ENCODE results near the gene AKAP9. TPM values are rescaled to one million over a fixed set of nuclear protein-coding genes. Genes with fewer than 3 reads are reported as not detected.

AKAP9 gene
- total and polyA plus RNA-seq, 9 of the 15 experiments (the other 6 are each of a cell fraction or from before 2014, with no cell fraction given), result 25.5 to 80.9 (median 46.3) TPM

- H2AFZ ChIP-seq (ENCODE audit: low read depth, low read length), result peak overlapping the region; percentile 83
- H3K79me2 ChIP-seq (ENCODE audit: control insufficient read depth, insufficient read depth, low read length), result no peaks in the 10 kb centered on the region
- no peak overlapping the region for H3K9ac ChIP-seq (ENCODE audit: insufficient read depth in 1 of 2, low read depth in 2 of 2, low read length in 2 of 2)
- H4K20me1 ChIP-seq (replicated peaks; ENCODE audit: control insufficient read depth, insufficient read depth, low read length), result no peaks in the 10 kb centered on the region
- ChIA-PET POLR2A (interaction anchor here (1.0 kb wide), 2 partner anchors 10 to 84 kb away, joined by 3 read pairs; no protein-coding TSS in a partner anchor), CTCF (ENCODE audit: low intra/inter-chr PET ratio) (no interaction called here)
- no peaks in the 10 kb centered on the region for H3K36me3 ChIP-seq (ENCODE audit: control insufficient read depth, insufficient read depth, low read length)
- no peak overlapping the region for H3K4me3 ChIP-seq
- BruUV-seq (replicated peaks), result no TSS peak
- H3K4me1 ChIP-seq (replicated peaks in 1 of 2; ENCODE audit: control insufficient read depth in 2 of 2, insufficient read depth in 2 of 2, low read length in 2 of 2), result peaks cover 0 to 14% of the 10 kb centered on the region in 2 experiments; a peak in 4 of 5 replicates
- no peak for ATAC-seq
- 53% methylated on average over 3 of the region's 3 CpGs for WGBS (ENCODE audit: insufficient coverage, low coverage, missing lambda C conversion rate)
- no peak overlapping the region for H3K4me2 ChIP-seq (ENCODE audit: insufficient read depth, low read length)
- intact Hi-C loops (cut with micrococcal nuclease) (no loop called here), in situ Hi-C loops (cut with MboI) (no loop called here)
- H3K27ac ChIP-seq (ENCODE audit: extremely low read depth, low read depth, low read length), result no peak overlapping the region
- no peaks in the 10 kb centered on the region for H3K9me1 ChIP-seq (ENCODE audit: control insufficient read depth, insufficient read depth, low read length)
- no peak for FAIRE-seq
- H3K27me3 ChIP-seq (ENCODE audit: control insufficient read depth in 2 of 2, insufficient read depth in 2 of 2, low read length in 2 of 2), result no peaks in the 10 kb centered on the region
- TF ChIP-seq ZNF766 (CRISPR knock-in tag; conservative IDR thresholded peaks at IDR 0.05) (peak; percentile 75; the same call in 1 of the 2 replicates), SIN3A (IDR thresholded peaks at IDR 0.05; ENCODE audit: borderline replicate concordance in 2 of 2, control insufficient read depth in 1 of 2, low read depth in 2 of 2, low read length in 2 of 2) (no peak)
- DNase-seq (ENCODE audit: extremely low read depth in 1 of 4, low spot score in 3 of 4), result no peak
- H3K9me3 ChIP-seq (replicated peaks; ENCODE audit: control insufficient read depth, insufficient read depth, low read depth, low read length), result no peaks in the 10 kb centered on the region
These were observed 25.1 kb upstream of the AKAP9 start for GRCh38 chr7:91915401-91916050.

GRCh38 chr7:91916051-91916440 lies 24.6 kb upstream of the AKAP9 start:
- no peaks in the 10 kb centered on the region for H3K27me3 ChIP-seq (ENCODE audit: control insufficient read depth in 2 of 2, insufficient read depth in 2 of 2, low read length in 2 of 2)
- ATAC-seq (peak; percentile 58), DNase-seq (ENCODE audit: extremely low read depth in 1 of 4, low spot score in 3 of 4) (no peak), FAIRE-seq (no peak)
- ChIA-PET CTCF (ENCODE audit: low intra/inter-chr PET ratio) (no interaction called here), POLR2A (interaction anchor here (1.0 kb wide), 1 partner anchor 83 kb away, joined by 3 read pairs; no protein-coding TSS in a partner anchor)
- no peaks in the 10 kb centered on the region for H3K9me1 ChIP-seq (ENCODE audit: control insufficient read depth, insufficient read depth, low read length)
- in situ Hi-C loops (cut with MboI) (no loop called here), intact Hi-C loops (cut with micrococcal nuclease) (no loop called here)
- H3K4me3 ChIP-seq, result no peak overlapping the region
- no peaks in the 10 kb centered on the region for H3K79me2 ChIP-seq (ENCODE audit: control insufficient read depth, insufficient read depth, low read length)
- BruUV-seq (replicated peaks), result no TSS peak
- no peaks in the 10 kb centered on the region for H3K36me3 ChIP-seq (ENCODE audit: control insufficient read depth, insufficient read depth, low read length)
- no peak overlapping the region for H3K9ac ChIP-seq (ENCODE audit: insufficient read depth in 1 of 2, low read depth in 2 of 2, low read length in 2 of 2)
- no peaks in the 10 kb centered on the region for H3K9me3 ChIP-seq (replicated peaks; ENCODE audit: control insufficient read depth, insufficient read depth, low read depth, low read length)
- no peaks in the 10 kb centered on the region for H4K20me1 ChIP-seq (replicated peaks; ENCODE audit: control insufficient read depth, insufficient read depth, low read length)
- H3K4me2 ChIP-seq (ENCODE audit: insufficient read depth, low read length), result no peak overlapping the region; the same call in 1 of the 2 replicates
- H3K4me1 ChIP-seq (replicated peaks in 1 of 2; ENCODE audit: control insufficient read depth in 2 of 2, insufficient read depth in 2 of 2, low read length in 2 of 2), result peaks cover 0 to 14% of the 10 kb centered on the region in 2 experiments; a peak in 4 of 5 replicates
- no peak for TF ChIP-seq RFX7 (CRISPR knock-in tag; IDR thresholded peaks at IDR 0.05)
- peak; percentile 20; the same call in 1 of the 2 replicates for TF ChIP-seq C11orf30 (IDR thresholded peaks at IDR 0.05; ENCODE audit: low read depth)
- no peak for TF ChIP-seq HBP1 (CRISPR knock-in tag; IDR thresholded peaks at IDR 0.05)
- WGBS (ENCODE audit: insufficient coverage, low coverage, missing lambda C conversion rate), result 6% methylated on average over 1 of the region's 1 CpG
- H2AFZ ChIP-seq (ENCODE audit: low read depth, low read length), result peak overlapping the region; percentile 83
- H3K27ac ChIP-seq (ENCODE audit: extremely low read depth, low read depth, low read length), result no peak overlapping the region
